DMS79 (cell line): Measurements from ENCODE around the gene DNAH7.

Source experiments
- DNase-seq: peaks from one replicate; lab custom pipeline; 2025; lab: John Stamatoyannopoulos, UW

DNAH7 gene

DNA sequence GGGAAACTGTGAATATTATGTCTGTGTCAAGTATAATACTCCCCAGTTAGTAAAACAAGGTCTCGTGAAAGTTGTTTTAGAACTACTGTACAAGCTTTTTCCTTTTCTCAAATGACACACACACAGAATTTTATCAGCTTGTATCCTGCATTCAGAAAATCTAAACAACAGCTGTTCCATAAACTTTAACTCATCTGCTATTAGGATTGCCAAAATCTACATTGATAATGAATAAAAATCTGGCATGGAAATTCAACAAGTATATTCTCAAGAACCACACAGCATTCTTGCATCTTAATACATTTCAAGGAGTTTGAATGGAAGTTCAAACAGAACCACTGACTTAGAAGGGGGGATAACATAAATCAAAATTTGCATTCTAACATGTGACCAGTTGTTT is 260.4 kb downstream of the DNAH7 start:
- no peak for DNase-seq

DNA sequence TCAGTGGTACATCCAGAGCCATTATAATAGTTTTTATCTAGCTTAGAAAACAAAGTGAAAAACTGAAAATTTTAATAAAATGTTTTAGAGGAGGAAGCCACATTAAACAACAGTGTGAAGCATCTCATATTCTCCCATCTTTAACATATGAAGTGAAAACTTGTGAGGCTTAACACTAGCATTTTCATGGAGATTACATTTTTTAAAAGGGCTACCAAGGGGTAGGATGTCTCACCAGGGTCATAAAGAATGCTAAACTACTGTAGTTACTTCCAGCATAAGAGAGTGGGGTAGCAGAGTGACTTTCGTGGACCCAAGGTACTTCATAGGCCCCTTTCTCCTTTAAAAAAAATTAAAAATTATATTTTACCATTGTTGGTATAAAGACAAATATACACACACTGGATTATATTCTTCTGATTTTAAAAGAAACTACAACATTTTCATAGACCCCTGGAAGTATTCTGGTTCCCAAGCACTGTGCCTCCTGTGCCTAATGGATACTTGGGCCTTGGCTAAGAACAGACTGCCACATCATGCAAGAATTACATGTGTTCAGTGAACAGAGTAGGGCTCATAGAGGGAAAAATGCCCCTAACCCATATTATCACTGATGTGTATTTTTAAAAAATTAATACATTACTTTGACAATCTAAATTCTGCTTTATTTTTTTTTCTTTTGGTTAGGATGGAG is 263.2 kb downstream of the DNAH7 start:
- DNase-seq, result no peak

DNA sequence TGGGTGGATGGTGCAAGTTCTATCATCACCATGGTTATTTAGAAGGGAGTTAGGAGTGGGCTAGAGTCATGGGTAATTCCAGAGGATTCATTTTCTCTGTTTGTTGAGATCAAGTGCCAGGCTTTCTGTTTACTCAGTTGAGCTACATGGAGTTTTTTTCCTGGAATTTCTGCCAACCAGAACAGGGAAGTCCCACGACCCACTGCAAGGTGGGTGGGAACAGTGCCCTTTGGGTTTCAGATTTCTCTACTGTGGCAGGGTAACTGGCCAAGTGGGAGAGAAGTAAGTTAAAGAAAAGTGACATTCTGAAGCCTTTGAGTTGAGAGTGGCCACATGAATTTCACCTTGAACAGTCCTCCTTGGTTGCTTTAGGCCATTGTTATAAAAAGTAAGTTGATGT is 272.8 kb downstream of the DNAH7 start:
- DNase-seq, result no peak

DNA sequence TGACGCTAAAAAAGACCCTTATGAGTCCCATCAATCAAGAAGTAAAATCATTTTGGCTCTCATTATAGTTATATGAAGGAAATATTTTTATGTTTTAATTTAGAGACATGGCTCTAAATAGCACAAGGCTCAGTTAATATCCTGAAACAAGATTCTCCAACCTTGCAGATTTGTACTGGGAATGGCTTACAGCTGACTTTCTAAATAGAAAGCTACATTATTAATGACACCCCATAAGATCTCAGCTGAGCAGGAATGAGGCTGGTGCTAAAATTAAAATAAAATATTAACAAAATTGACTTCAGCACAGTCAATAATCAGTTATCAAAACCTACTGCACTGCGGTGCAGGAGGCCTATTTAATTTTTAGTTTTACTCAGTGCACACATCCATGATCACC is 274.8 kb downstream of the DNAH7 start:
- DNase-seq, result no peak

DNA sequence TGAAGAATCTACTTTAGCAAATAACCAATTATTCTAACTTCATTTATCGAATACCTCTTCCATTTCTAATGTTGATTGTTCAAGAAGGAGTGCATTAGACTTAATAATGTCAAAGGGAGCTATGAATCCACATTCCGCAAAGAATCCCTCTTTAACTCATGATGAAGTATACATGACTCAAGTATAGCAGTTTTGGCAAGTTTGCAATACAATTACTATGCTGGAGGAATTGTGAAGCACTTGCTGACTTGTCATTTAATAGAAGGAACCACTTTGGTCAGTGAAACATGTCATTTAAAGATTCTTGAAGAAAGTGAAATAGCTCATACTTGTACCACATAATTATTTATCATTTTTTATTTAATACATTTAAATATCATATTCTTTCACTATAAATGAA is 286.5 kb downstream of the DNAH7 start:
- DNase-seq, result peak; percentile 12

DNA sequence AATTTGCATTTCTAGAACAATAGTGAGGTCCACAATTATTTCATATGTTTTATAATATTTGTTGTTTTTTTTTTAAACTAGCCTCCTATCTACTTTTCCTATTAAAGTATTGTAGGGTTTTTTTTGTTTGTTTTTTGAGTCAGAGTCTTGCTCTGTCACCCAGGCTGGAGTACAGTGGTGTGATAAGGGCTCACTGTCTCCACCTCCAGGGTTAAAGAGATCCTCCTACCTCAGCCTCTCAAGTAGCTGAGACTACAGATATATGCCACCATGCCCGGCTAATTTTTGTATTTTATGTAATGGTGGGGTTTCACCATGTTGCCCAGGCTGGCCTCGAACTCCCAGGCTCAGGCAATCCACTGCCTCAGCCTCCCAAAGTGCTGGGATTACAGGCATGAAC is 289.1 kb downstream of the DNAH7 start:
- DNase-seq, result no peak

DNA sequence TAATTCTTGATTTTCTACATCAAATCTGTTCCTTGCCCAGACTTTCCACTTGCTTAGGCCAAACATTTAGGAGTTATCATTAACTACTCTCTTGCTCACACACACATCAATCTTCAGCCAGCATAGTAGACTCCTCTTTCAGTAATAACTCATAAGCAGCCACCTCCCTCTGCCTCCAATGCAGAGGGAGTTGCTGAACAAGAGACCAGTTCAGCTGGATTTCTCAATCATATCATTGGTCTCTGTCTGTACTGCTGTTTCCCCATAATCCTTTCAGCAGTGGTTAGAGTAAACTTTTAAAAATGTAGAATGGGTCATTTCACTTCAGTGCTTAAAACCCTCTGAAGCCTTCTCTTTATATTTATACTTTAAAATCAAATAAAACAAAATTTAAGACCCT is 298.7 kb downstream of the DNAH7 start:
- no peak for DNase-seq

DNA sequence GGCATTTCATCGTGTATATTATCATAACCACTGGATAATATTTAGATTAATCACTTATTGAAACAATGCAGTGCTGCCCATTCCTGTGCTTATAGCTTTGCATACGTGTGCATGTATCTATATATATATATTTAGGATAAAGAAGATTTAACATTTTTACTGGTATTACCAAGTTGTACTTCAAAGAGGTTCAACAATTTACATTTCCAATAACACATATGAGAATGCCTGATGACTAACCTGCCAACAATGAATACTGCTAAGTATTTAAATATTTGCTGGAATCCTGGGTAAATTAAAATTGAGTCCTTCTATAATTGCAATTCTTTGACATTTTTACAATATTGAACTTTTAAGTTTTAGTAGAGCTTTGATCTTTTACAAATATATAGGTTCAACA is 300.2 kb downstream of the DNAH7 start:
- no peak for DNase-seq

DNA sequence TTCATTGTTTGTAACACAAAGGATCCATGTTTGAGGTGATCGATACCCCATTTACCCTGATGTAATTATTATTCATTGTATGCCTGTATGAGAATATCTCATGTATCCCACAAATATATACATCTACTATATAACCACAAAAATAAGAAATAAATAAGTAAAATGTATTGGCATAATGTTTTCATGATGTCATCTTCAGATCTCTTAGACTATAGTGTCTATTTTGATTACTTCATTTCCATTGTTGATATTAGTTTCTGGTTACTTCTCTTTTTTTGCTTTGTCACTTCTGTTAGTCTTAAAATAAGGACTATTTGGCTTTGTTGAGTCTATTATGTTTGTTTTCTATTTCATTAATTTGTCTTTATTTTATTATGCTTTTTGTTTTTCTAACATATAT is 301.9 kb downstream of the DNAH7 start:
- DNase-seq, result no peak

DNA sequence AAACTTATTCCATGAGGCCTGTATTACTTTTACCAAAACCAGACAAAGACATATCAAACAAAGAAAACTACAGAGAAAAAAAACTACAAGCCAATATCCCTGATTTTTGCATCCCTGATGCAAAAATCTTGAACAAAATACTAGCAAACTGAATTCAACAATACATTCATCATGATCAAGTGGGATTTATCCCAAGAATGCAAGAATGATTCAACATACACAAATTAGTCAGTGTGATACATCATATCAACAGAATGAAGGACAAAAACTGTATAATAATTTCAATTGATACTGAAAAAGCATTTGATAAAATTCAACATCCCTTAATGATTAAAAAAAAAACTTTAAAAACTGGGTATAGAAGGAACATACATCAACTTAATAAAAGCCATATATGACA is 304.8 kb downstream of the DNAH7 start:
- no peak for DNase-seq

DNA sequence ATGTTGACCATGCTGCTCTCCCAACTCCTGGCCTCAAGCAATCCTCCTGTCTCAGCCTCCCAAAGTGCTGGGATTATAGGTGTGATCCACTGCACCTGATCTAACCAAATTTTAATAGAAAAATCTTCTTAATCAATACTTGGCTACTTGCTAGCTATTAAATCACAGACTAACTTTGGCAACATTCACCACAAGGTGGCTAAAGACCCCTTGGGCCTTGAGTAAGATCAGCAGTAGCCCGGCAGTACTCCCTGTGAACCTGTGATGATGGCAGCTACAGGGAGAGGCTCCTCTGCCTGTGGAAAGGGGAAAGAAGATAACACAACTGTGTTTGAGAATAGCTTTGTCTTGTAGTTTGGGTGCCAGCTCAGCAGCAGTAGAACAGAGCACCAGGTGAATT is 308.8 kb downstream of the DNAH7 start:
- DNase-seq, result no peak

DNA sequence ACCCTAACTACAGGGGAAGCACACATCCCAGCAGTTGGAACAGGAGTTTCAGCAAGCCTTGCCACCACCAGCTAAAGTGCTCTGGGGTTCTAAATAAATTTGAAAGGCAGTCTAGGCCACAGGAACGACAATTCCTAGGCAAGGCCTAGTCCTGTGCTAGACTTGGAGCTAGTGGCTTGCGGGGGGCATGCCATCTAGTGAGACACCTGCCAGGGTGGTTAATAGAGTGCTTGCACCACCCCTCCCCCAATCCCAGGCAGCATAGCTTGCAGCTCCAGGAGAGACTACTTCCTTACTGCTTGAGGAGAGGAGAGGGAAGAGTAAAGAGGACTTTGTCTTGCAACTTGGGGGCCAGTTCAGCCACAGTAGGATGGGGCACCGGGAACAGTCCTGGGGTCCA is 309.8 kb downstream of the DNAH7 start:
- no peak for DNase-seq

DNA sequence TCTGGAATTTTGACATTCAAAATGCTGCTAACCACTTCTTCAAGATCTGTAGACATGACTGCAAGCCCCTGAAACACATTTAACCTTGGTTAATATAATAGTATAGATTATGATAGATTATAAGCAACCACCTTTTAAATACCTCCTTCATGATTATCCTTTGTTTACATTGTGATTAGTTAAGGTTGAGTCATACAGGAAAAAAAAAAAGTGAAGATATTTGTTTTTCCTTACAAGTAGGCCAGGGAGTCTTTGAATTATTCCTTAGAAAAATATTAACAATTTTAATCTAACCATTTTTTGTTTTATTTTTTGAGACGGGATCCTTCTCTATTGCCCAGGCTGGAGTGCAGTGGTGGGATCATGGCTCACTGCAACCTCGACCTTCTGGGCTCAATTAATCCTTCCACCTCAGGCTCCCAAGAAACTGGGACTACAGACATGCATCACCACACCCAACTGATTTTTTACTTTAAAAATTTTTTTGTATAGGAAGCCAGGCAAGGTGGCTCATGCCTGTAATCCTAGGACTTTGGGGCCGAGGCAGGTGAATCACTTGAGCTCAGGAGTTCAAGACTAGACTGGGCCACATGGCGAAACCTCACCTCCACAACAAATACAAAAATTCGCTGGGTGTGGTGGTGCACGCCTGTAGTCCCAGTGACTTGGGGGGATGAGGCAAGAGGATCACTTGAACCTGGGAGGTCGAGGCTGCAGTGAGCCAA is 312.3 kb downstream of the DNAH7 start:
- no peak for DNase-seq

DNA sequence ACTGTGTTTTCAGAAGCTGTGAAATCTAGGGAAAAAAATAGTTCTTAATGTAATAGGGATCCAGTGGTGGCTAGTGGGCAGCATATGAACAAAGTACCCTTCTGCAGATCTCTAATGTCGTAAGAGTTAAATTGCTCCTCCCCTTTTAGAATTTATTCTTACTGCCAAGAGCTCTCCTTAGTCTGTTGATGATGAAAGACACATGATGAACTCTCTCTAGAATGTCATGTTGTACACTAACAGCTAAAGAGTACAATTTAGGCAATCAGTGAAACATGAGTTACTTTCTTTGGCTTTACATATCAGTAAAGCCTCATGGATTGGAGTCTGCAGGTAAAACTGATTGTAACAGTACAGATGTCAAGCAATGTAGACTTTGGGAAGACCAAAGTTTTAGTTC is 327.4 kb downstream of the DNAH7 start:
- no peak for DNase-seq

DNA sequence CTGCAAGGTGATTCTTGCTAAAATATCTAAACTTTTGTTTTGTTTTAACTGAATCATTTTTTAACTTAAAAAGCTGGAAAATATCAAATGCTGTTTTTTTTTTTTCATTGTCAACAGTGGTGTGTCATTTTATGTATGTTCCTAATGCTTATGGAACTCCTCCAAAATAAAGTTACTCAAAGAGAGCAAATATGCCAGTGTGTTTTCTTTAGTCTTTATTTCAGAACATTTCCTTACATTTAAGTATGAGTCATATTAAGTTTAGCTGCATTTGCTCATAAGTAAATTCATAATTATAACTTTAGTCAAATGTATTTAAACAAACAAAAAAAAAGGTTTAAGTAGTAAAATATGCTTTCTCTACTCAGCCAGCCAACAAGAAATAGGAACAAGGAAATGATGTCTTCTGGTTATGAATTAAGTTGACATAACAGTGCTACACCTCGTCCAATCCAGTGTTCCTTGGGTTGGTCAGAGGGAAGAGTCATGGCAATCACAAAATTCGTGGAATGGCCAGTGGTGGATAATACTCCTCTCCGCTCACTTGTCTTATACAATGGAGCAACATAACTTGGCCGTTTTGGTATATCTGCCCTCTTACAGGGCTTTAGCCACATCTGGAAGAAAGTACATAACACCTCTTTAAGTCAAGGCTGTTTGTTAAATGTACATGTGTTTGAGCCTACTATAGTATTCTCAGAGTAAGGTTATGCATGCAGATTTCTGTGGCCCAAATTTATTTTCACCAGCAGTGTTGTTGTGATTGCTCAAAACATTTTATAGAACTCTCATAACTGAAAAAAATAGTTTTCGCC is 330.9 kb downstream of the DNAH7 start:
- no peak for DNase-seq

DNA sequence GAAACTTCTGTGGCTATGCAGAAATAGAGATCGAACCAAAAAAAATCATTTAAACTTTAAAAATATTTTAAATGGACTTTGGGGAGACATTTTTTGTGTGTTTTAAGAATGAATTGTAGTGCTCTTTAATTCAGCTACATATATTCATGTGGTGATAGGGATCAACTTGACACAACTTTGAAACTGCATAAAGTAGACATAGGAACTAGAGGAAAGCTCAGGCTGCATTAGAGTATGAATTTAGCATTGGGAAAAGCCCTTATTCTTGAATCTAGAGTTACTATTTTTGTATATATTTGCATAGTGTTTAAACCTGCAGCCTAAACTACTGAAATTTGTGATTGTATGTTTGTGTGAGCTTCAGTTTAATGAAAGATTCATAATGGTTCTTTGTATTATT is 333.3 kb downstream of the DNAH7 start:
- no peak for DNase-seq

DNA sequence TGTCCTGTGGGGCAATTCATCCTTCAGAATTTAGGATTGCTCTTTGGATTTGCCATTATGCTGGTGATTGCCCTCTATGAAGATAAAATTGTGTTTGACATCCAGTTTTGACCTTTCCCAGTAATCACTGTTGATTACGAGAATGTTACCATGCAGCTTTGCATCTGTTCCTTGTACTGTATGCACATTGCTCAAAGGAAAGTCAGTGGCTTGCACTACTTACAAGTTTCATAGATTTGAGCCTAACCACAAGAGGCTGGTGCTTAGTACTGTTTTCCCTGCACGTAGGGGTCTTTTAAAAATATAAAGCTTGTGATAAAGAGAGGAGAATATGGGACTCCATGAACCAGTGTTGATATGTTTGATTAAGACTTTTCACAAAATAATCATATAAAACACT is 333.7 kb downstream of the DNAH7 start:
- no peak for DNase-seq

DNA sequence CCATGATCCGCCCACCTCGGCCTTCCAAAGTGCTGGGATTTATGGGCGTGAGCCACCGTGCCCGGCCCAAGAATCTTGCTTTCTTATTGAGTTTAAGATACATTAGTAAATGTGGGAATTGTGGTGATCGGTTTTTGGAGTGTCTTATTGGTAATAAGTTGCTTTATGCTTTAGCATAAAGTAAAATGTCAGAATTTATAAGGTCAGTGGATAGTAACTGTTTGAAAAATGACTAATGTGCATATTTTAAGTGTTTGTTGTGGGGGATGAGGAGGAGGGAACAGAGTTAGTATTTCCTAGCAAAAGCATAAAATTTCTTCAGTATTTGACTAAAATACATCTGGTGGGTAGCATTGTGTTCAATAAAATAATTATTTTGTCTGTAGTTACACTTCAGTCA is 334.2 kb downstream of the DNAH7 start:
- DNase-seq, result no peak

DNA sequence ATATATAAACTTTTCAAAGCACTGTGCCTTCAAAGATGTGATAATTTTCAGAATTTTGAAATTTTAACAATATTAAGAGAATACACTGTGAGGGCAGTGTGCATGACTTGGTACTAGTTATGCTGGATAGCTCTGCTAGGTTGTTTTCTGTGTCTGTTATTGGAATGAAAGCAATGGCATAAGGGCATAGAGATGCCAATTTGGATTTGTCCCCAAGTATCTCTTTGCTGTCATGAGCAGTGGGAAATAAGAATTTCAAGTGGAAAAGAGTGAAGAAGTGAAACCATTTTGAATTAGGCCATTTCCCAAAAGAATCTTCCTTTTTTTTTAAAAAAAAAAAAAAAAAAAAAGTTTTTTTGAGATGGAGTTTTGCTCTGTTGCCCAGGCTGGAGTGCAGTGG is 334.8 kb downstream of the DNAH7 start:
- DNase-seq, result no peak

DNA sequence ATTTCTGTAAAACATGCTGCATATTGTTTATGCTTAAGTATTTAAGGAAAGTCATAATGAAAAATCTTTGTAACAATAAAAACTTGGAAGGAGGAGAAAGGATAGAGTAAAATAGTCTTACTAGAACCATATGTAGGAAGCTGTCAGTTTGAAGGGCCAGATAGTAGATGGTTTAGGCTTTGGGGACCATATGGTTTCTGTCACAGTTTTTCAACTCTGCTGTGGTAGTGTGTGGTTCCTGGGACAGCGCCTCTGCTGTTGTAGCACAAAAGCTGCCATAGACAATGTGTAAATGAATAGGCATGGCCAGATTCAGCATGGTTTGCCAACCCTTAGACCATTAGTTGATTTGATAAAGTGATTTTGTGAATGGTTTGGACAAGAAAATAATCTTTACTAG is 336.1 kb downstream of the DNAH7 start:
- no peak for DNase-seq

DNA sequence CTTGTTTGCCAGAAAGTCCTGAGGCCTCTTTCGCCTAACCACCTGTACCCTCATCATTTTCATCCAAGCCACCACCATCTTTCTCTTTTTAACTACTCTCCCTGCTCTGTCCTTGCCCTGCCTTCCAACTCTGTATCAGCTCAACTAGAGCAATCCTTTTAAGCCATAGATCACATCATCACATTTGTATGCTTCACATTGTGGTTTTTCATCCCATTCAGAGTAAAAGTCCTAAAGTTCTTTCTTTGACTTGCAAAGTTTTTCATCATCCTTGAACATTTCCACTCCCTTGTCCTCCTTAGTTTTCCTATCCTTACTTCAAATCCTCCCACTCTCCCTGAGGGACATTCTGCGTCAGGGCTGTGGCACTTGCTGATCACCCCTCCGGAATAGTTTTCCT is 337.7 kb downstream of the DNAH7 start:
- DNase-seq, result no peak

DNA sequence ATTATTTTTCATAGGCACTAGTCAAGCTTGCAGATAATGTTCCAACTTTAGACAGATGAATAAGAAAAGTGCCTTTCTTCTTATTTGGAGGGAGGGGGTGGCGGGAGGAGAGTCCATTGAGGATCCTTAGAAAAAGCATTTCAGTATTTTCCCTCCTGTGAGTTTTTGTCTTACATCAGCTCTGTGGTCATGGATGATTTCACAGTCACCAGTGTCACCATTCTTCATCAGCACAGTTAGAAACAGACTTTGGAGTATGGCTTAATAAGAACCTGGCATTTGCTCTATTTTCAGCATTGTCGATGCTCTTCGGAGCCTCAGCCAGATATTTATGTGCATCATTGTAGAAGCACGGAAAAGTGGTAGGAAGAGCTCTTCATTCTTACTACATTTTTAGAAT is 341.5 kb downstream of the DNAH7 start:
- no peak for DNase-seq

DNA sequence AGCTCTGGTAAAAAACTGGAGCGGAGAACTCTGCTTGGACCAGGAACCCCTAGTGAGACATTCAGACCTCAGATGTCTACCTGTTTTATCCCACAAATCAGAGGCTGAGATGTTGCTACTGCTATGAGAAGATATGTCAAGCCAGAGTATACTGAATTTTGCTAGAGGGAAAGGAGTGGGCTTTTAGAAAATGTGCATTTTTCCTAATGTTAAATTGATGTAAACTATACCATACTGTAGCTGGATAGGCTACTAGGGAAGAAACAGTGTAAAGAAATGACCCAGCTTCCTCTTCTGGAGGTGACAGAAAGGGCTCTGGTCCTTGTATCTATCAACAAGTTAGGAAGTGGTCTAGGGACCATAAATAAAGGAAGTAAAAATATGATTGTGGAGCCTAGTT is 346.6 kb downstream of the DNAH7 start:
- no peak for DNase-seq
